ENCODE results near the gene ITSN1. TPM values are rescaled to one million over a fixed set of nuclear protein-coding genes. Genes with fewer than 3 reads are reported as not detected.

ITSN1 gene
- total RNA-seq, 1 donor from 2014 or later: 116 TPM

GRCh38 chr21:33666153-33666552 is 23.9 kb downstream of the ITSN1 start:
- Mint-ChIP-seq H3K36me3 (ENCODE audit: insufficient read depth) (peaks cover 1% of the 10 kb centered on the region), H3K9me3 (ENCODE audit: low read depth) (peaks cover 2% of the 10 kb centered on the region), H3K4me1 (ENCODE audit: low read depth) (peaks cover 12% of the 10 kb centered on the region), H3K27me3 (no peaks in the 10 kb centered on the region), H3K4me3 (ENCODE audit: low read depth) (no peak overlapping the region), H3K27ac (peak overlapping the region; percentile 73)
- DNase-seq (ENCODE audit: low spot score, unreplicated experiment): no peak
- no peak for TF ChIP-seq CTCF (IDR thresholded peaks at IDR 0.05; ENCODE audit: unreplicated experiment)

- no peak overlapping the region for H3K4me3 Mint-ChIP-seq (ENCODE audit: low read depth)
- DNase-seq (ENCODE audit: low spot score, unreplicated experiment): no peak
- TF ChIP-seq CTCF (IDR thresholded peaks at IDR 0.05; ENCODE audit: unreplicated experiment): no peak
- H3K9me3 Mint-ChIP-seq (ENCODE audit: low read depth): no peaks in the 10 kb centered on the region
- peak overlapping the region; percentile 88 for H3K27ac Mint-ChIP-seq
- H3K4me1 Mint-ChIP-seq (ENCODE audit: low read depth): peaks cover 11% of the 10 kb centered on the region
- H3K36me3 Mint-ChIP-seq (ENCODE audit: insufficient read depth): peaks cover 5% of the 10 kb centered on the region
- H3K27me3 Mint-ChIP-seq: no peaks in the 10 kb centered on the region
Observed at GRCh38 chr21:33667636-33668035, 25.3 kb downstream of the ITSN1 start.

DNA sequence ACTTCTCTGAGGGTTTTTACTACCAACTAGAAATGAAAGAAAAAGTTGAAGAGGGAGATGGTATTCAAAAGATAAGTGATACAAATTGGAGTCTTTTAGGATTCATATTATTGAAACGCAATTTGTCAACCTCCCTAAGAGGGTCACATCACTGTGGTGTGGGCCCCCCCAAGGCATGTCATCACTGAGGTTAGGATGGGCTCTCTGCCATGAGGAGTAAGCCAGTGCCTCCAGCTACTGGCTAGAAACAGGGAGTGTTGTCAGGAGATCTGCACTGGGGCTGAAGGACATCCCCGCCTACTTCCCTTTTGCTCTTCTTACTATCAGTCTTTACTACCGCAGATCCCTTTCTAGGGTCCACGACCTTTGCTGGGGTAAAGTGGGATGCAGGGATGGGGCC is 25.9 kb downstream of the ITSN1 start:
- Mint-ChIP-seq H3K9me3 (ENCODE audit: low read depth) (no peaks in the 10 kb centered on the region), H3K27me3 (no peaks in the 10 kb centered on the region), H3K4me3 (ENCODE audit: low read depth) (no peak overlapping the region), H3K27ac (no peak overlapping the region), H3K36me3 (ENCODE audit: insufficient read depth) (peaks cover 5% of the 10 kb centered on the region), H3K4me1 (ENCODE audit: low read depth) (peaks cover 14% of the 10 kb centered on the region)
- no peak for DNase-seq (ENCODE audit: low spot score, unreplicated experiment)
- TF ChIP-seq CTCF (IDR thresholded peaks at IDR 0.05; ENCODE audit: unreplicated experiment): no peak

DNA sequence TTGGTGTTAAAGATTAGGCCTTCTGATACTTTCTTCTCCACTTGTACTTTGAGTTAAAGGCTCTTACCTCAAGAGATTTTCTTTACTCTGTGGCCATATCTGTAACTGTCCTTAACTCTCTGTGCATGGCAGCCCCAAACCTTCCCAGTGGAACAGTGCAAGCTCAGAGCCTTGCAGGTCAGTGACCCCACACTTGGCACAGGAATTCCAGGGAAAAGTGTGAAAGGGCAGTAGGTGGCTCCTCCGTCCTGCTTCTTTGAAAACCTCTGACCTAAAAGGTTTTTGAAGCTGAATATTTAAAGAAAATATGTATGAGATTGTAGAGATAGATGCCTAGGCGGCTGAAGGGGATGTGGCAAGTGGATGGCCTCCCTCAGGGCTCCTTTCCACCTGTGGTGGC is 26.3 kb downstream of the ITSN1 start:
- no peak overlapping the region for H3K4me3 Mint-ChIP-seq (ENCODE audit: low read depth)
- peaks cover 18% of the 10 kb centered on the region for H3K4me1 Mint-ChIP-seq (ENCODE audit: low read depth)
- H3K27ac Mint-ChIP-seq: no peak overlapping the region
- TF ChIP-seq CTCF (IDR thresholded peaks at IDR 0.05; ENCODE audit: unreplicated experiment): no peak
- DNase-seq (ENCODE audit: low spot score, unreplicated experiment): no peak
- H3K27me3 Mint-ChIP-seq: no peaks in the 10 kb centered on the region
- H3K36me3 Mint-ChIP-seq (ENCODE audit: insufficient read depth): peaks cover 5% of the 10 kb centered on the region
- H3K9me3 Mint-ChIP-seq (ENCODE audit: low read depth): no peaks in the 10 kb centered on the region

DNA sequence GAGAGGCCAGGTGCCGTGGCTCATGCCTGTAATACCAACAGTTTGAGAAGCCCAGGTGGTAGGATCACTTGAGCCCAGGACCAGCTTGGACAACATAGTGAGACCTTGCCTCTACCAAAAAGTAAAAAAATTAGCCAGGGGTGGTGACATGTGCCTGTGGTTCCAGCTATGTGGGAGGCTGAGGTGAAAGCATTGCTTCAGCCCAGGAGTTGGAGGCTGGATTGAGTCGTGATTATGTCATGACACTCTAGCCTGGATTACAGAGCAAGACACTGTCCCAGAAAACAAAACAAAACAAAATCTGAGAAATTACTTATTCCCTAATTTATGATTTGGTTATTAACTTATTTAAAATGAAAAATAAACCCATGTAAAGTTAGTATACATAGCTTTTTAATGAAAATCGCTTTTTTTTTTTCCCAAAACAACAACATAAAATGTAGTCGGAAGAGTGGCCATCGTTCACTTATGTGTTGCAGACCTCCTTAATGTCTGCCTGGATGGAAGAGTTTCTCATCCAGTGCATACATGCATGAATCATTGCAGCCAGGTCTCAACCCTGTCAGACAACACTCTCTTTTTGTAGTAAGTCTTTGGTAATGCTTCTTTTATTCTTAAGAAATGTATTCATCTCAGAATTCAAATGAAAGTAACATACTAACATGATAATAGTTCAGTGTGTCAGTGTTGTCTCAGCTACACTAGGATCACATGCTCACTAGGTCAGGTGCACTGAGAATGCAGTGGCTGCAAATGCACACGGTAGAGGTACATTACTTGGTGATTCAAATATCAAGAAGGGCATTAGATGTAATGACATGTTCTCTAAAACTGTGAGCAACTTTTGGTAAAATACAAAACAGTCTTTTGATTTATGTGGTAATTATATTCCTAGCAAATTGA is 28.0 kb downstream of the ITSN1 start:
- Mint-ChIP-seq H3K4me3 (ENCODE audit: low read depth) (no peak overlapping the region), H3K27ac (peak overlapping the region; percentile 8), H3K4me1 (ENCODE audit: low read depth) (peaks cover 33% of the 10 kb centered on the region), H3K9me3 (ENCODE audit: low read depth) (no peaks in the 10 kb centered on the region), H3K36me3 (ENCODE audit: insufficient read depth) (peaks cover 5% of the 10 kb centered on the region), H3K27me3 (no peaks in the 10 kb centered on the region)
- no peak for DNase-seq (ENCODE audit: low spot score, unreplicated experiment)
- TF ChIP-seq CTCF (IDR thresholded peaks at IDR 0.05; ENCODE audit: unreplicated experiment): no peak
